DOHH2 (cell line): ENCODE data around the gene ITGA11.

Experiments used
- H3F3A ChIP-seq: fragments of 200-600 bp; sonication (generic), shearing (Covaris generic); 2 replicates; pipeline ENCODE4 v1.6.0; 2016; ENCODE audit warnings: antibody characterized with exemption, mild to moderate bottlenecking; ENCODE audit not compliant: control insufficient read depth, insufficient read depth
- H3K27ac ChIP-seq: fragments of 200-600 bp; sonication (generic); 2 replicates; pipeline ENCODE4 v1.5.1; 2014; ENCODE audit warnings: low read depth, mild to moderate bottlenecking, low read length, moderate library complexity
- H3K27me3 ChIP-seq: fragments of 200-600 bp; sonication (generic); 2 replicates; pipeline ENCODE4 v1.6.1; 2014; ENCODE audit warnings: mild to moderate bottlenecking, low read length, mixed read lengths; ENCODE audit not compliant: control insufficient read depth
- H3K36me3 ChIP-seq: fragments of 200-600 bp; sonication (generic); 2 replicates; pipeline ENCODE4 v1.6.1; 2014; ENCODE audit warnings: mild to moderate bottlenecking, low read length, moderate library complexity, mixed read lengths; ENCODE audit not compliant: control insufficient read depth
- H3K4me1 ChIP-seq: fragments of 200-600 bp; sonication (generic); 2 replicates; pipeline ENCODE4 v1.6.1; 2014; ENCODE audit warnings: mild to moderate bottlenecking, low read length, mixed read lengths; ENCODE audit not compliant: control insufficient read depth
- H3K4me2 ChIP-seq: fragments of 200-600 bp; sonication (generic); 2 replicates; pipeline ENCODE4 v1.6.0; 2014; ENCODE audit warnings: mild to moderate bottlenecking, low read length, moderate library complexity
- H3K4me3 ChIP-seq: fragments of 200-600 bp; sonication (generic); 2 replicates; pipeline ENCODE4 v1.5.1; 2014; ENCODE audit warnings: mild to moderate bottlenecking, low read length, mixed read lengths
- H3K79me2 ChIP-seq: fragments of 200-600 bp; sonication (generic); 2 replicates; pipeline ENCODE4 v1.6.1; 2014; ENCODE audit warnings: mild to moderate bottlenecking, low read length, mixed read lengths; ENCODE audit not compliant: control insufficient read depth
- H3K9me2 ChIP-seq: fragments of 200-600 bp; sonication (generic); replicated peaks from 2 replicates; pipeline ENCODE4 v1.6.1; 2014; ENCODE audit warnings: mild to moderate bottlenecking, low read length, mixed read lengths; ENCODE audit not compliant: control insufficient read depth
- H3K9me3 ChIP-seq: fragments of 200-600 bp; sonication (generic); 2 replicates; pipeline ENCODE4 v1.6.1; 2014; ENCODE audit warnings: antibody characterized with exemption, low read length, mixed read lengths; ENCODE audit not compliant: control insufficient read depth, insufficient read depth
- H4K20me1 ChIP-seq: fragments of 200-600 bp; sonication (generic); 2 replicates; pipeline ENCODE4 v1.6.0; 2014; ENCODE audit warnings: low read depth, mild to moderate bottlenecking, antibody characterized with exemption, low read length, moderate library complexity; ENCODE audit not compliant: control insufficient read depth, insufficient read depth
- CTCF ChIP-seq: fragments of 200-600 bp; sonication (generic); IDR thresholded peaks from one replicate; pipeline ENCODE4 v1.5.1; 2014; ENCODE audit warnings: antibody characterized with exemption, mild to moderate bottlenecking, low read depth, low read length; ENCODE audit not compliant: poor library complexity, severe bottlenecking
- EZH2phosphoT487 ChIP-seq: fragments of 200-600 bp; sonication (generic); IDR thresholded peaks from 2 replicates; pipeline ENCODE4 v1.6.1; 2017; ENCODE audit warnings: borderline replicate concordance, mild to moderate bottlenecking, antibody characterized with exemption, low read length, moderate library complexity, mixed read lengths

ITGA11 gene

GRCh38 chr15:68353421-68354135 lies 78.4 kb downstream of the ITGA11 start:
- Histone ChIP-seq H3K9me2 (no peaks in the 10 kb centered on the region), H3K27me3 (peaks cover 4% of the 10 kb centered on the region; the same call in 1 of the 2 replicates), H3K4me1 (peaks cover 6% of the 10 kb centered on the region), H3K9me3 (no peaks in the 10 kb centered on the region), H3K4me3 (no peak overlapping the region), H3K36me3 (no peaks in the 10 kb centered on the region), H3K79me2 (no peaks in the 10 kb centered on the region), H3K27ac (no peak overlapping the region), H3F3A (no peaks in the 10 kb centered on the region), H3K4me2 (no peak overlapping the region), H4K20me1 (no peaks in the 10 kb centered on the region)
- TF ChIP-seq CTCF (no peak), EZH2phosphoT487 (no peak)

- Histone ChIP-seq H3K27ac (no peak overlapping the region), H3F3A (no peaks in the 10 kb centered on the region), H3K79me2 (no peaks in the 10 kb centered on the region), H3K4me3 (no peak overlapping the region), H3K4me2 (no peak overlapping the region), H4K20me1 (no peaks in the 10 kb centered on the region), H3K27me3 (no peaks in the 10 kb centered on the region), H3K4me1 (peaks cover 6% of the 10 kb centered on the region), H3K36me3 (no peaks in the 10 kb centered on the region), H3K9me3 (no peaks in the 10 kb centered on the region), H3K9me2 (no peaks in the 10 kb centered on the region)
- TF ChIP-seq EZH2phosphoT487 (no peak), CTCF (no peak)
Observed at GRCh38 chr15:68352401-68353062, 79.4 kb downstream of the ITGA11 start.

GRCh38 chr15:68349151-68349550 lies 82.8 kb downstream of the ITGA11 start:
- Histone ChIP-seq H3K27me3 (peaks cover 9% of the 10 kb centered on the region), H3K4me2 (no peak overlapping the region), H3K4me1 (peaks cover 6% of the 10 kb centered on the region), H4K20me1 (no peaks in the 10 kb centered on the region), H3K9me3 (no peaks in the 10 kb centered on the region), H3K79me2 (no peaks in the 10 kb centered on the region), H3F3A (no peaks in the 10 kb centered on the region), H3K4me3 (no peak overlapping the region), H3K27ac (no peak overlapping the region), H3K36me3 (no peaks in the 10 kb centered on the region), H3K9me2 (no peaks in the 10 kb centered on the region)
- TF ChIP-seq EZH2phosphoT487 (no peak), CTCF (no peak)
